ACHN (cell line): ENCODE measurements around the gene PIGA.

Experiments
- DNase-seq: peaks from one replicate; pipeline ENCODE4 v3.0.0-alpha.2; 2015
- in situ Hi-C: cut with HindIII; loops from 2 replicates; pipeline ENCODE4 v1.10.0; 2017; ENCODE audit warnings: low sequenced_read_pairs, low pct_ligation_motif_present, low pct_unique_long_range_greater_than_20kb

PIGA gene

DNA sequence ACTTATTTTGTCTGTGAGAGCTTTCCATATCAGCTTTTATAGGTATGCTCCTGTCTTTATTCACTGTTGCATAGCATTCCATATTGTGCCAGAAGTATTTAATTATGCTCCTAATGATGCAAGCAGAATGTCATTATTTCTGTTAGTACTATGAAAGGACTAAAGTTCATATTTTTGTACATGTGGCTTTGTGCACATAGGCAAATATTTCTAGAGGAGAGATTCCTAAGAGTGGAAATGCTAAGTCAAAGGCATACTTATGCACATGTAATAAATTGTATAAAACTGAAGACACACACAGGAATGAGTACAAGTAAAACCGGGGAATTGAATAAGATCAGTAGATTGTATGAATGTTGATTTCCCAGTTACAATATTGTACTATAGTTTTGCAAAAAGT, 63.6 kb downstream of the PIGA start:
- DNase-seq: no peak
- in situ Hi-C loops: no loop called here

DNA sequence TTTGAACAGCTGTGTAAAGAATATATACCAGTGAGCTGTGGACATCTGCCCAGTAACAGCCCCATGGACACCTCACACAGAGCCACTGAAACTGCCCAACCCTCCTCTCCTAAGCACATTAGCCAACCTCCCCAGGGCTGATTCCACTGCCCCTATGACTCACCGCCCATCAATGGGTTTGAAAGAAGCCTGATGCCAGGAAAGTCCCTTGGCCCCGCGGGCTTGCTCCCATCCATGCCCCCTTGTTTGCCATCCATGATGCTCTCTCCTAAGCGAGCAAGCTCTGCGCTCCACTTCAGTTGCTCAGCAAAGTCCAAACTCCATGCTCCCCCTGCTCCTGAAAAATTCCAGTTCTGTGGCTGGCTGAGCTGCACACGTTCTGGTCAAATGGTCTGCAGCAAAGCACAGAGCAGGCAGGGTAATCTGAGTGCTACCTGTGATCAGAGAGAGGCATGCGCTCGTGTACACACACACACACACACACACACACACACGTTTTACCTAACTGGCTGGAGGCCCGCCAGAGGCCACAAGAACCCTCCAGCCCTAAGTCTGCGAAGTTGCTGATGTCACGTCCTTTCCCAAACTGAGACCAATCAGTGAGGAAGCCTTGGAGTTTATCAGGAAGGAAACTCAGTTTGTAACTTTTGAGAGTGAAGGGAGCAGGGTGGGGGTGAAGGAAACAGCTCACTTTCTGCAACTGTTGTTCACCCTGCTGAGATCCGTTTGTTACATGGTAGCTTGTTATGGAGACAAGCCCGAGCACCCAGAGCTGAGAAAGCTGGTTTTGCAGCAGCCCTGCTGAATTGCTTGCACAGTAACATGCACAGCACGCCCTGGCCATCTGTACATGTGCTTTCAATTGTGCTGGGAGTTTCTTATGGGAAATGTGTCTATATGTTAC, 65.5 kb downstream of the PIGA start, which contains the start of gene ASB9:
Gene ASB9 (minus strand): TSS at position 466 of the 904 bp plus-strand sequence. CDS start 209 bp downstream, at position 257.
- in situ Hi-C loops: no loop called here
- peak; percentile 80 for DNase-seq
